ENCODE results near the gene PIANP. TPM values are rescaled to one million over a fixed set of nuclear protein-coding genes. Genes with fewer than 3 reads are reported as not detected.
"Not testable (repeated sequence)": the region's sequence is repeated elsewhere in the genome, so short reads cannot be mapped to it uniquely, and the experiment has no call there.

Gene PIANP
- total RNA-seq, 4 donors from 2014 or later, result 0.42 to 1.8 (median 0.60) TPM

- DNase-seq (ENCODE audit: extremely low spot score), result peak; percentile 99
- peaks cover 6 to 33% (median 15%) of the 10 kb centered on the region in 4 donors for H3K36me3 ChIP-seq
- TF ChIP-seq POLR2A (IDR thresholded peaks at IDR 0.05; ENCODE audit: low read depth) (peak; percentile 31), POLR2AphosphoS5 (IDR thresholded peaks at IDR 0.05) (peak; percentile 90), EP300 (IDR thresholded peaks at IDR 0.05) (no peak)
- no peaks in the 10 kb centered on the region for H3K9me3 ChIP-seq
- H3K27me3 ChIP-seq, result no peaks in the 10 kb centered on the region
- H3K4me3 ChIP-seq, result peak within 1 kb of the TSS; percentile 63 to 71 (median 65)
- H3K27ac ChIP-seq (replicated peaks in 1 of 4), result peak within 1 kb of the TSS; percentile 79 to 91 (median 87)
- H3K4me1 ChIP-seq, result peaks cover 7 to 22% (median 15%) of the 10 kb centered on the region in 4 donors
- intact Hi-C loops (cut with DNase I), result loop anchor here (5.0 kb wide), 1 partner anchor 62 kb away; the partner anchor contains the start of gene ING4
- WGBS, result under 1% methylated on average over 38 of the region's 49 CpGs
These were observed 23.2 kb upstream of the PIANP start, which contains the start of gene COPS7A for GRCh38 chr12:6723607-6724408. COPS7A (plus strand) TSS chr12:6724046; CDS start chr12:6724657, 611 bp downstream.

DNA sequence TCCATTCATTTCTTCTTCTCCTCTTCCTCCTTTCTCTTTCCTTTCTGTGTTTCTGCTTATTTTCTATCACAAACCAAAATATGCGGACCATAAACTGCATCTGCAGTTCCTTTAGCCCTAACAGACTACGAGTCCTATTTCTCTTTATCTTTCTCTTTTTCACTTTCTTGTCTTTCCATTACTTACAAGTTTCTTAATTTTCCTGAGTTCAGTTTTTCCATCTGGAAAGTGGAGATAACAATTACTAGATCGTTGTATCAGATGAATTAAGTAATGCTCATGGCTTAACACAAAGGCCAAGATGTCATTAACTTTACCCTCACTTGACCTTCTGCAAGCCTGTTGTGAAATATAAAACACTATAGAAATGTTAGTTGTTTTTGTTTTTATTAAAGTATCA lies 22.2 kb upstream of the PIANP start:
- Histone ChIP-seq H3K9me3 (no peaks in the 10 kb centered on the region), H3K4me3 (no peak overlapping the region), H3K36me3 (peaks cover 0 to 24% (median 6%) of the 10 kb centered on the region in 4 donors), H3K27me3 (peaks cover 0 to 7% (median 0%) of the 10 kb centered on the region in 4 donors), H3K4me1 (peaks cover 7 to 22% (median 15%) of the 10 kb centered on the region in 4 donors), H3K27ac (replicated peaks in 1 of 4) (no peak overlapping the region)
- no peak for DNase-seq (ENCODE audit: extremely low spot score)
- TF ChIP-seq EP300 (IDR thresholded peaks at IDR 0.05), result no peak
- TF ChIP-seq POLR2AphosphoS5 (IDR thresholded peaks at IDR 0.05), result no peak
- TF ChIP-seq, protein P1, sequence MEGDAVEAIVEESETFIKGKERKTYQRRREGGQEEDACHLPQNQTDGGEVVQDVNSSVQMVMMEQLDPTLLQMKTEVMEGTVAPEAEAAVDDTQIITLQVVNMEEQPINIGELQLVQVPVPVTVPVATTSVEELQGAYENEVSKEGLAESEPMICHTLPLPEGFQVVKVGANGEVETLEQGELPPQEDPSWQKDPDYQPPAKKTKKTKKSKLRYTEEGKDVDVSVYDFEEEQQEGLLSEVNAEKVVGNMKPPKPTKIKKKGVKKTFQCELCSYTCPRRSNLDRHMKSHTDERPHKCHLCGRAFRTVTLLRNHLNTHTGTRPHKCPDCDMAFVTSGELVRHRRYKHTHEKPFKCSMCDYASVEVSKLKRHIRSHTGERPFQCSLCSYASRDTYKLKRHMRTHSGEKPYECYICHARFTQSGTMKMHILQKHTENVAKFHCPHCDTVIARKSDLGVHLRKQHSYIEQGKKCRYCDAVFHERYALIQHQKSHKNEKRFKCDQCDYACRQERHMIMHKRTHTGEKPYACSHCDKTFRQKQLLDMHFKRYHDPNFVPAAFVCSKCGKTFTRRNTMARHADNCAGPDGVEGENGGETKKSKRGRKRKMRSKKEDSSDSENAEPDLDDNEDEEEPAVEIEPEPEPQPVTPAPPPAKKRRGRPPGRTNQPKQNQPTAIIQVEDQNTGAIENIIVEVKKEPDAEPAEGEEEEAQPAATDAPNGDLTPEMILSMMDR (IDR thresholded peaks at IDR 0.05), result no peak
- no peak for TF ChIP-seq POLR2A (IDR thresholded peaks at IDR 0.05; ENCODE audit: low read depth)
- intact Hi-C loops (cut with DNase I), result loop anchor here (5.0 kb wide), 1 partner anchor 61 kb away; the partner anchor contains the start of gene ING4
- WGBS, result 83% methylated on average over 3 of the region's 3 CpGs

- no peaks in the 10 kb centered on the region for H3K36me3 ChIP-seq
- intact Hi-C loops (cut with DNase I), result no loop called here
- H3K4me1 ChIP-seq, result no peaks in the 10 kb centered on the region
- H3K27me3 ChIP-seq, result peaks cover 0 to 44% (median 0%) of the 10 kb centered on the region in 4 donors
- no peak for DNase-seq (ENCODE audit: extremely low spot score)
- no peak overlapping the region for H3K27ac ChIP-seq (replicated peaks in 1 of 4)
- TF ChIP-seq EP300 (IDR thresholded peaks at IDR 0.05), result no peak
- TF ChIP-seq POLR2A (IDR thresholded peaks at IDR 0.05; ENCODE audit: low read depth), result no peak
- TF ChIP-seq POLR2AphosphoS5 (IDR thresholded peaks at IDR 0.05), result no peak
- TF ChIP-seq, protein P1 (IDR thresholded peaks at IDR 0.05), result no peak
- WGBS, result 90% methylated on average over 9 of the region's 10 CpGs
- H3K4me3 ChIP-seq, result no peak overlapping the region
- H3K9me3 ChIP-seq, result no peaks in the 10 kb centered on the region
These were observed 16.3 kb upstream of the PIANP start for GRCh38 chr12:6716874-6717437.

DNA sequence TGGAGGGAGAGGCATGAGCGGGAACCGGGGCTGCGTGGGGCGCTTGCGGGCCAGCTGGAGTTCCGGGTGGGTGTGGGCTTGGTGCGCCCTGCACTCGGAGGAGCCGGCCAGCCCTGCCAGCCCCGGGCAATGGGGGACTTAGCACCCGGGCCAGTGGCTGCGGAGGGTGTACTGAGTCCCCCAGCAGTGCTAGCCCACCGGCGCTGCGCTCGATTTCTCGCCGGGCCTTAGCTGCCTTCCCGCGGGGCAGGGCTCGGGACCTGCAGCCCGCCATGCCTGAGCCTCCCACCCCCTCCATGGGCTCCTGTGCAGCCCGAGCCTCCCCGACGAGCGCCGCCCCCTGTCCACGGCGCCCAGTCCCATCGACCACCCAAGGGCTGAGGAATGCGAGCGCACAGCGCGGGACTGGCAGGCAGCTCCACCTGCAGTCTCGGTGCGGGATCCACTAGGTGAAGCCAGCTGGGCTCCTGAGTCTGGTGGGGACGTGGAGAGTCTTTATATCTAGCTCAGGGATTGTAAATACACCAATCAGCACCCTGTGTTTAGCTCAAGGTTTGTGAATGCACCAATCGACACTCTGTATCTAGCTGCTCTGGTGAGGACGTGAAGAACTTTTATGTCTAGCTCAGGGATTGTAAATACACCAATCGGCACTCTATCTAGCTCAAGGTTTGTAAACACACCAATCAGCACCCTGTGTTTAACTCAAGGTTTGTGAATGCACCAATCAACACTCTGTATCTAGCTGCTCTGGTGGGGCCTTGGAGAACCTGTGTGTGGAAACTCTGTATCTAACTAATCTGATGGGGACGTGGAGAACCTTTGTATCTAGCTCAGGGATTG lies 15.6 kb upstream of the PIANP start:
- WGBS, result 90% methylated on average over 9 of the region's 41 CpGs
- H3K9me3 ChIP-seq; H3K36me3 ChIP-seq; H3K27ac ChIP-seq (replicated peaks in 1 of 4); DNase-seq (ENCODE audit: extremely low spot score); H3K4me3 ChIP-seq; intact Hi-C loops (cut with DNase I); H3K4me1 ChIP-seq: not testable (repeated sequence)
- peaks cover 0 to 46% (median 0%) of the 10 kb centered on the region in 4 donors for H3K27me3 ChIP-seq

- no peak for DNase-seq (ENCODE audit: extremely low spot score)
- Histone ChIP-seq H3K9me3 (no peaks in the 10 kb centered on the region), H3K27me3 (peaks cover 0 to 79% (median 5%) of the 10 kb centered on the region in 4 donors), H3K36me3 (no peaks in the 10 kb centered on the region), H3K4me1 (no peaks in the 10 kb centered on the region), H3K27ac (replicated peaks in 1 of 4) (no peak overlapping the region), H3K4me3 (no peak overlapping the region)
- 87% methylated on average over 15 of the region's 16 CpGs for WGBS
- intact Hi-C loops (cut with DNase I), result no loop called here
- TF ChIP-seq POLR2AphosphoS5 (IDR thresholded peaks at IDR 0.05) (no peak), POLR2A (IDR thresholded peaks at IDR 0.05; ENCODE audit: low read depth) (no peak), EP300 (IDR thresholded peaks at IDR 0.05) (no peak)
- TF ChIP-seq, protein P1 (IDR thresholded peaks at IDR 0.05), result no peak
These were observed 8.4 kb upstream of the PIANP start for GRCh38 chr12:6708960-6709394.

- H3K4me1 ChIP-seq; intact Hi-C loops (cut with DNase I): not testable (repeated sequence)
These were observed 7.7 kb upstream of the PIANP start for GRCh38 chr12:6708351-6708750.

More at GRCh38 chr12:6708351-6708750, 7.7 kb upstream of the PIANP start:
- not testable (repeated sequence) for H3K4me3 ChIP-seq; DNase-seq (ENCODE audit: extremely low spot score); H3K9me3 ChIP-seq; H3K27ac ChIP-seq (replicated peaks in 1 of 4); H3K36me3 ChIP-seq
- 82% methylated on average over 14 of the region's 21 CpGs for WGBS
- peaks cover 0 to 80% (median 8%) of the 10 kb centered on the region in 4 donors for H3K27me3 ChIP-seq
